PFSK-1 (cell line): ENCODE results near the gene JAM3.

Source experiments
- FOXP2 ChIP-seq: optimal IDR thresholded peaks from 2 replicates; pipeline ENCODE3; 2011; ENCODE audit warnings: borderline replicate concordance, control low read depth, inconsistent platforms; ENCODE audit not compliant: insufficient read depth; ENCODE audit errors: extremely low read length, extremely low read depth
- POLR2AphosphoS5 ChIP-seq: IDR thresholded peaks from 2 replicates; pipeline ENCODE4 v1.6.1; 2012; ENCODE audit warnings: low read depth, mild to moderate bottlenecking, control low read depth, low read length, moderate library complexity
- SIN3A ChIP-seq: IDR thresholded peaks from 2 replicates; pipeline ENCODE4 v1.6.1; 2012; ENCODE audit warnings: mild to moderate bottlenecking, low read length, moderate library complexity, borderline replicate concordance; ENCODE audit not compliant: insufficient read depth
- TAF1 ChIP-seq: IDR thresholded peaks from 2 replicates; pipeline ENCODE4 v1.6.1; 2012; ENCODE audit warnings: low read length, control low read depth, borderline replicate concordance; ENCODE audit not compliant: insufficient read depth
- TF ChIP-seq, protein P1 (sequence below), 2 experiments: IDR thresholded peaks; 2 replicates each; pipeline versions ENCODE4 v1.6.1 to v1.8.0; 2011 to 2012; ENCODE audit warnings: low read depth in 2 of 2, low read length in 2 of 2, control low read depth in 1 of 2, inconsistent platforms in 1 of 2, mild to moderate bottlenecking in 1 of 2, moderate library complexity in 1 of 2; ENCODE audit not compliant: insufficient read depth in 1 of 2

JAM3 gene

DNA sequence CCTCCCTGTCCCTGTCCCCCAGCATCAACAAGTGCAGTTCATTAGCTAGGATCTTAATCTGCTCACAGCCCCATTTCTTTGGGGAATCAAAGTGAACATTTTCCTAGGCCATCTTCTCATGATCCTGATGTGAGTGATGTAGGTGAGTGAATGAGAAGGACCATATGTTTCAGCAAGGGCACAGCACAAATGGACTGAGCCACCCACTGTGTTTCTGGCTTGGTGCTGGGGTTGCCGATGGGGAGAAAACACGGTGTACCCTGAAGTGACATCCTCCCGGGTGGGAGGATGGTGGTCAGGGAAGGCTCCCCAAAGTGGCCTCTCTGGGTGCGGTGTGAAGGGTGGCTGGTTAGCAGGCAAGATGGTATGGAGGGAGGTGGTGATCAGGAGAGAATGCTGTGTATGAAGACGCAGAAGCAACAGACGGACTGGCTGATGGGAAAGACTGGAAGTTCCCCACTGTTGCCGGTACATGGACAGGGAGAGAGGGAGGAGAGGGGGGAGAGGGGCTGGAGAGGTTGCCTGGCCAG is 72.2 kb downstream of the JAM3 start:
- TF ChIP-seq, protein P1, sequence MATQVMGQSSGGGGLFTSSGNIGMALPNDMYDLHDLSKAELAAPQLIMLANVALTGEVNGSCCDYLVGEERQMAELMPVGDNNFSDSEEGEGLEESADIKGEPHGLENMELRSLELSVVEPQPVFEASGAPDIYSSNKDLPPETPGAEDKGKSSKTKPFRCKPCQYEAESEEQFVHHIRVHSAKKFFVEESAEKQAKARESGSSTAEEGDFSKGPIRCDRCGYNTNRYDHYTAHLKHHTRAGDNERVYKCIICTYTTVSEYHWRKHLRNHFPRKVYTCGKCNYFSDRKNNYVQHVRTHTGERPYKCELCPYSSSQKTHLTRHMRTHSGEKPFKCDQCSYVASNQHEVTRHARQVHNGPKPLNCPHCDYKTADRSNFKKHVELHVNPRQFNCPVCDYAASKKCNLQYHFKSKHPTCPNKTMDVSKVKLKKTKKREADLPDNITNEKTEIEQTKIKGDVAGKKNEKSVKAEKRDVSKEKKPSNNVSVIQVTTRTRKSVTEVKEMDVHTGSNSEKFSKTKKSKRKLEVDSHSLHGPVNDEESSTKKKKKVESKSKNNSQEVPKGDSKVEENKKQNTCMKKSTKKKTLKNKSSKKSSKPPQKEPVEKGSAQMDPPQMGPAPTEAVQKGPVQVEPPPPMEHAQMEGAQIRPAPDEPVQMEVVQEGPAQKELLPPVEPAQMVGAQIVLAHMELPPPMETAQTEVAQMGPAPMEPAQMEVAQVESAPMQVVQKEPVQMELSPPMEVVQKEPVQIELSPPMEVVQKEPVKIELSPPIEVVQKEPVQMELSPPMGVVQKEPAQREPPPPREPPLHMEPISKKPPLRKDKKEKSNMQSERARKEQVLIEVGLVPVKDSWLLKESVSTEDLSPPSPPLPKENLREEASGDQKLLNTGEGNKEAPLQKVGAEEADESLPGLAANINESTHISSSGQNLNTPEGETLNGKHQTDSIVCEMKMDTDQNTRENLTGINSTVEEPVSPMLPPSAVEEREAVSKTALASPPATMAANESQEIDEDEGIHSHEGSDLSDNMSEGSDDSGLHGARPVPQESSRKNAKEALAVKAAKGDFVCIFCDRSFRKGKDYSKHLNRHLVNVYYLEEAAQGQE (IDR thresholded peaks at IDR 0.05; ENCODE audit: insufficient read depth in 1 of 2, low read depth in 2 of 2, low read length in 2 of 2): no peak
- no peak for TF ChIP-seq FOXP2
- no peak for TF ChIP-seq SIN3A
- TF ChIP-seq POLR2AphosphoS5: no peak
- no peak for TF ChIP-seq TAF1

DNA sequence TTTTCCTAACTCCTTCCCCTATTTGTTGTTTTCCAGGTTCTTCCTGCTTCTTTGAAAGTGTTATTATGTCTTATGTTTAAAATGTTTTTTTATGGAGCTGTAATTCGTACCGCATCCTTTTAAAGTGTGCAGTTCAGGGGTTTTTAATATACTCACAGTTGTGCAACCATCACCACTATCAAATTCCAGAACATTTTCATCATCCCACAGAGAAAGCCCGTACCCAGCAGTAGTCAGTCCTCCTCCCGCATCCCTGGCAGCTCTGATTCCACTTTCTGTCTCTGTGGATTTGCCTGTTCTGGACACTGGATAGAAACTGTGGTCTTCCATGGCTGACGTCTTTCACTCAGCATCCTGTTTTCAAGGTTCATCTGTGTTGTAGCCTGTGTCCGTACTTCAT is 73.7 kb downstream of the JAM3 start:
- TF ChIP-seq FOXP2: no peak
- TF ChIP-seq, protein P1 (IDR thresholded peaks at IDR 0.05; ENCODE audit: insufficient read depth in 1 of 2, low read depth in 2 of 2, low read length in 2 of 2): no peak
- TF ChIP-seq SIN3A: no peak
- TF ChIP-seq TAF1: no peak
- no peak for TF ChIP-seq POLR2AphosphoS5

DNA sequence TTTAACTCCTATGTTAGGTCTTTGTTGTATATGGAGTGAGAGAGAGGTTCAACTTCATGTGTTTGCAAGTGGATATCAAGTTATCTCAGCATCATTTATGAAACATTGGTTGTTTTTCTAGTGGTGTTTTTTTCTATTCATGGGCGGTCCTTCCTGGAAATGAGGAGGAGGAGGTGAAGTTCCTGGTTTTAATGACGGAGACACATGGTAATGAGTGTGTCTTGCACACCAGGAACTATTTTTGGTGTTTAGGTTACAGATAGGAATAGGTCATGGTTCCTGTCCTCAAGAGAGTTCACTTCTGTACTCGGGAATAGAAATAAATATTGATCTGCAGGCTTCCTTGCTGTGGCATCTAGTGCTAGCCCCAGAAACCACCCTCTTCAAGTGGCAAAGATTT is 74.9 kb downstream of the JAM3 start:
- TF ChIP-seq SIN3A: no peak
- no peak for TF ChIP-seq POLR2AphosphoS5
- TF ChIP-seq, protein P1 (IDR thresholded peaks at IDR 0.05; ENCODE audit: insufficient read depth in 1 of 2, low read depth in 2 of 2, low read length in 2 of 2): no peak
- TF ChIP-seq TAF1: no peak
- TF ChIP-seq FOXP2: no peak

GRCh38 chr11:134144744-134145143 is 75.9 kb downstream of the JAM3 start:
- no peak for TF ChIP-seq POLR2AphosphoS5
- no peak for TF ChIP-seq TAF1
- TF ChIP-seq FOXP2: no peak
- TF ChIP-seq, protein P1 (IDR thresholded peaks at IDR 0.05; ENCODE audit: insufficient read depth in 1 of 2, low read depth in 2 of 2, low read length in 2 of 2): no peak
- no peak for TF ChIP-seq SIN3A

- TF ChIP-seq POLR2AphosphoS5 (no peak), TAF1 (no peak), FOXP2 (no peak)
These were observed 76.8 kb downstream of the JAM3 start for GRCh38 chr11:134145715-134146114.
